Activated CD4-positive, alpha-beta T cell treated with anti-CD3 and anti-CD28 coated beads, Interleukin-2, amount 50 U/mL, for 4 hours (primary cell): ENCODE measurements around the gene CRKL.
A peak's percentile ranks its signal among the peaks of the same experiment; 100 is the strongest.
"Not testable (repeated sequence)": the region's sequence is repeated elsewhere in the genome, so short reads cannot be mapped to it uniquely, and the experiment has no call there.

Source experiments
- DNase-seq, 2 experiments: peaks; one replicate each; pipeline ENCODE4 v3.0.0-alpha.2; 2020

Gene CRKL

GRCh38 chr22:20967697-20968211 is 50.5 kb downstream of the CRKL start:
- DNase-seq = no peak

DNA sequence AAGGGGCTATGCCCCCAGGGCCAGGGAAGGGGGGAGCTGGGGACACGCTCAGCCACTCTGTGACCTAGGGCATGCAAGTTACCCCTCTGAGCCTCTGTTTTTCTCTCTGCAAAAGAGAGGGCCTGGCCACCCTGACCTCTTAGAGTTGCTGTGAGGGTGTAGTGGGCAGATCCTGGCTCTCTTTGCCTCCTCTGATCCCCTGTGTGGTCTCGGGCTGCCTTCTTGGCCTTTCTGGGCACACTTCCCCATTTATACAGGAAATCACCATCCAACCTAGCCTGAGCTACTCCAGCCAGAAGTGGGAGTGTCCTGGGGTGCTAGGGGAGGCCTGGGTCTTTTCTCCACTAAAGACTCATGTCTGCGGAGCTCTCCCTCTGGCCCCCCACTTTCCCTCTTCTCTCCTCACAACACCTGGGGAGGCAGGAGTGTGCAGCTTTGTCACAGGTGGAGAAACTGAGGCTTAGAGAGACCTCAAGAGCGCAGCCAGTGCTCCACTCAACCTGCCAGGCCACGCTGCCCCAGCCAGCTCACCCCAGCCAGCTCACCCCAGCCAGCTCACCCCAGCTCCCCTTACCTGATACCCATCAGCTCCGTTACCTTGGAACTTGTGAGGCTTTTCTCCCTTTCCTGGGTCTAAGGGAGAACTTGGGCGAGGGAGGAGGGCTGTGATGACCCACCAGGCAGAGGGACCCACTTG is 51.2 kb downstream of the CRKL start:
- no peak for DNase-seq

- no peak for DNase-seq
Measured at GRCh38 chr22:20970939-20971657, 53.9 kb downstream of the CRKL start.

DNA sequence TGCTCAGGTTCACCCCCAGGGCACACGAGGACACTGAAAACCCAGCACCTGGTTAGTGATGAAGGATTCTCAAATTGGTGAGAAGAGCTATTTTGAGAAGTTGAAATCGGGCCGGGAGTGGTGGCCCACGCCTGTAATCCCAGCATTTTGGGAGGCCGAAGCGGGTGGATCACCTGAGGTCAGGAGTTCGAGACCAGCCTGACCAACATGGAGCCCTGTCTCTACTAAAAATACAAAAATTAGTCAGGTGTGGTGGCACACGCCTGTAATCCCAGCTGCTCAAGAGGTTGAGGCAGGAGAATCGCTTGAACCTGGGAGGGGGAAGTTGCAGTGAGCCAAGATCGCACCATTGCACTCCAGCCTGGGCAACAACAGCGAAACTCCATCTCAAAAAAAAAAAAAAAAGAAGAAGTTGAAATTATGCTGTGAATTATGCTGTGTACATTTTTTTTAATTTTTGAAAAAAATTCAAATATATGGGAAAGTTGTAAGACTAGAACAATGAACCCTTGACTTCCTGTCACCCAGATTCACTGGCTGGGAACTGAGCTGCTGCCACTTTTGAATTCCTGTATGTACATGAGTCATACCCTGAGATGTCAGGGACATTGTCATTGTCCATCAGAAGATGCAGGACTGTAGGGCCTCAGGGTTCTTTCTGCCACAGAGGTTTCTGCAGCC is 54.9 kb downstream of the CRKL start:
- DNase-seq = not testable (repeated sequence)

GRCh38 chr22:20972933-20973577 is 55.8 kb downstream of the CRKL start:
- DNase-seq = no peak

DNA sequence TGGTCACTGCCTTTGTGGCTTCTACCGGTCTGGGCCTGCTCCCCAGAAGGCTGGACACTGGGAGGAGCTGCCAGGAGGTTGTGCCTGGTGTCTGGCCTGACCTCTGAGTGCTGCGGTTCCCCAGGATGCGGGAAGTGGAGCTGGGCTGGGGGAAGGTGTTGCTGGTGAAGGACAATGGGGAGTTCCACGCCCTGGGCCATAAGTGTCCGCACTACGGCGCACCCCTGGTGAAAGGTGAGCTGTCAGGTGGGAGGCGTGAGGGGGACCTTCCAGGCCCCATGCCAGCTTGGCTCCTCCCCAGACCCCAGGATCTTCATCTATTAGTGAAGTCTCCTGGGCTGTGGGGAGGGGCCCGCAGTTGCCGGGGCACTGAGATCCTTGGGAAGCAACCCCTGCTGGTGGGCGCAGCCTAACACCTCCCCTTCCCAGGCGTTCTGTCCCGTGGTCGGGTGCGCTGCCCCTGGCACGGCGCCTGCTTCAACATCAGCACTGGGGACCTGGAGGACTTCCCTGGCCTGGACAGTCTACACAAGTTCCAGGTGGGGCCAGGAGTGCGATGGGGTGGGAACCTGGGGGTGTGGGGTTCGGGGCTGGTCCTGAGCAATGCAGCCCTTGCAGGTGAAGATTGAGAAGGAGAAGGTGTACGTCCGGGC is 56.6 kb downstream of the CRKL start:
- DNase-seq = no peak

DNA sequence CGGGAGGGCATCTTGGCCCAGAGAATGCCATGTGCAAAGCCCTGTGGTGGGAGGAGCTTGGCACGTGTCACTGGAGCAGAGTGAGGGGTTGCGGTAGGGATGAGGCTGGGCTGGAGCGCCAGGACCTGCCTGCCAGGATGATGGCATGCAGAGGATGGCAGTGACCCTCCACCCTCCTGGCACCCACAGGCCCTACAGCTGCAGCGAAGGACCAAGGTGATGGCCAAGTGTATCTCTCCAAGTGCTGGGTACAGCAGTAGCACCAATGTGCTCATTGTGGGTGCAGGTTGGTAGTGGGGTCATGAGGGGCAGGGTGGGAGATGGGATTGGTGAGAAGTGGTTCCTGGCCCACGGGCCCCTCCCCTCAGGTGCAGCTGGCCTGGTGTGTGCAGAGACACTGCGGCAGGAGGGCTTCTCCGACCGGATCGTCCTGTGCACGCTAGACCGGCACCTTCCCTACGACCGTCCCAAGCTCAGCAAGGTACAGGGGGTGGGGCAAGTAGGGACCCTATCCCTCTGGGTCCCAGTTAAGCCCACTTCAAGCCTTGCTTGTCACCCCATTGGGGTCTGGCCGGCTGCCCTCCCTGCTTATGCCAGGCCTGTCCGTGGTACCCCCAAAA is 57.2 kb downstream of the CRKL start:
- DNase-seq = no peak

DNA sequence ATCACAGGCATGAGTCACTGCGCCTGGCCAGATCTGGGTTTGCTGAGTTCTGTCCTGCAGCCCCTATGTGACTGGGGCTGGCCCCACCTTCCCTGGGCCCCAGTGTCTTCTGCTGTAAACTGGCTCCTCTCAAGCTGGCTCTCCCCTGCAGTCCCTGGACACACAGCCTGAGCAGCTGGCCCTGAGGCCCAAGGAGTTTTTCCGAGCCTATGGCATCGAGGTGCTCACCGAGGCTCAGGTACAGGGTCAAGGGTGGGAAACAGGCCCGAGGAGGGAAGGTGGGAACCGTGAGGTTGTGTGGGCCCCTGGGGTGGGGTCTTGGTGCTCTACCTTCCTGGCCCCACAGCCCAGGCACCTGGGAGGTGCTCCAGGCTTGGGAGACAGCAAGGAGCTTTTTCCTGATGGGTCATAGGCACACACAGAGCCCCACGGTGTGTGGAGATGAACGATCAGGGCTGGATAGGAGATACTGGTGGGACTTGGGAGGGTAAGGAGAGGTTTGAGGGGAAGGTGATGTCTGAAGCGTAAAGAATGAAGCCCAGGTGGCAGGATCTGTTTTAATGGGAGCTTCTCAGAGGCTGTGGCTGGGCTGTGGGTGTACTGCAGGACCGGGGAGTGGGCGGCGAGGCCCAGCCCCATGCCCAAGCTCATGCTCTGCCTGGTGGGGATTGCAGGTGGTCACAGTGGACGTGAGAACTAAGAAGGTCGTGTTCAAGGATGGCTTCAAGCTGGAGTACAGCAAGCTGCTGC is 58.5 kb downstream of the CRKL start:
- no peak for DNase-seq

DNA sequence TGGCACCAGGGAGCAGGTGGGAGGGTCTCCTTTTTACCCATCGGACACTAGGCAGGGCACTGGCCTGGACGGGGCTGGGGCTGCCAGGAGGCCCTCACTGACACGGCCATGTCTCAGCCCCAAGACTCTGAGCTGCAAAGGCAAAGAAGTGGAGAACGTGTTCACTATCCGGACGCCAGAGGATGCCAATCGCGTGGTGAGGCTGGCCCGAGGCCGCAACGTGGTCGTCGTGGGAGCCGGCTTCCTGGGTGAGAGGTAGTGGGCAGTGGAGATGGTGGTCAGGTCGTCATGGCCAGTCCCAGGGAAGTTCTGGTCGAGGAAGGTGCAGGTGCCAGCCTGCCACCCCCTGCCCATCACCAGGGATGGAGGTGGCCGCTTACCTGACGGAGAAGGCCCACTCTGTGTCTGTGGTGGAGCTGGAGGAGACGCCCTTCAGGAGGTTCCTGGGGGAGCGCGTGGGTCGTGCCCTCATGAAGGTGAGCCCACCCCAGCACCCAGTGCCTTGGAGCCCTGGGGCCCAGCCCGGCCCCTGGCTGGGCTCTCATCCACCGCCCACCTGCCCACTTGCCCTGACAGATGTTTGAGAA is 59.2 kb downstream of the CRKL start:
- DNase-seq = no peak

DNA sequence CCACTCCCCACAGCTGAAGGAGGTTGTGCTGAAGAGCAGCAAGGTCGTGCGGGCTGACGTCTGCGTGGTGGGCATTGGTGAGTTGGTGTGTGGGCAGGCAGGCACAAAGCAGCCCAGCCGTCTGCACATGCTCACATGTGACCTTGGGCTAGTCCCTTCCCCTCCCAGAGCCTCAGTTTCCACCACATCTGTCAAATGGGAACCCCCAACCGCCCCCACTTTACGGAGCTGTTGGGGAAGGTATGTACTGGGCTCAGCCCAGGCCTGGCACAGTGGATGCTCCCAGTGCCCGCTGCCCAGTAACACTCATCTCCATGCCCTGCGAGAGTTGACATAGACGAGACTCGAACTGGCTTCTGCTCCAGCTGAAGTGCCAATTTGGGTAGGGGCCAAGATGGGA is 59.8 kb downstream of the CRKL start:
- no peak for DNase-seq

GRCh38 chr22:20977516-20978170 is 60.4 kb downstream of the CRKL start:
- DNase-seq = no peak

- DNase-seq = no peak
Measured at GRCh38 chr22:20978419-20978818, 61.2 kb downstream of the CRKL start.

GRCh38 chr22:20979243-20979809 is 62.1 kb downstream of the CRKL start:
- DNase-seq = peak; percentile 54 to 63

- DNase-seq = no peak
Measured at GRCh38 chr22:20979940-20980453, 62.8 kb downstream of the CRKL start.

DNA sequence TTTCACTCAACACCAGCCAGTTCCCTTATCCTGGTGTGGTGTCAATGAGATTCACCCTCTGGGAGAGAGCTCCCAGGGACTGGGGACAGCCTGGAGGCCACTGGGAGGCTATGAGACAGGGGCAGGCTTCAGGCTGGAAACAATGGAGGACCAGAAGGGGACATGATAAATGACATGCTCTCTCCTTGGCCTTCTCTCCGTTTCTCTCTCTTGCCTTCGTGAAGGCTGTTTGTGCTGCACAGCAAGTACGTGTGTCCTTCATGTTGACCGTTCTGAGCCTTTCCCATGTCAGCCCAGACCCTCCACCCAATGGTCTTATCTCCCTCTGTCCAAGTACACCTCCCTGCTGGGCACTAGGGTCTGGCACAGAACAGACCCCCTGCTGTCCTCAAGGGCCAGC is 63.3 kb downstream of the CRKL start:
- no peak for DNase-seq

DNA sequence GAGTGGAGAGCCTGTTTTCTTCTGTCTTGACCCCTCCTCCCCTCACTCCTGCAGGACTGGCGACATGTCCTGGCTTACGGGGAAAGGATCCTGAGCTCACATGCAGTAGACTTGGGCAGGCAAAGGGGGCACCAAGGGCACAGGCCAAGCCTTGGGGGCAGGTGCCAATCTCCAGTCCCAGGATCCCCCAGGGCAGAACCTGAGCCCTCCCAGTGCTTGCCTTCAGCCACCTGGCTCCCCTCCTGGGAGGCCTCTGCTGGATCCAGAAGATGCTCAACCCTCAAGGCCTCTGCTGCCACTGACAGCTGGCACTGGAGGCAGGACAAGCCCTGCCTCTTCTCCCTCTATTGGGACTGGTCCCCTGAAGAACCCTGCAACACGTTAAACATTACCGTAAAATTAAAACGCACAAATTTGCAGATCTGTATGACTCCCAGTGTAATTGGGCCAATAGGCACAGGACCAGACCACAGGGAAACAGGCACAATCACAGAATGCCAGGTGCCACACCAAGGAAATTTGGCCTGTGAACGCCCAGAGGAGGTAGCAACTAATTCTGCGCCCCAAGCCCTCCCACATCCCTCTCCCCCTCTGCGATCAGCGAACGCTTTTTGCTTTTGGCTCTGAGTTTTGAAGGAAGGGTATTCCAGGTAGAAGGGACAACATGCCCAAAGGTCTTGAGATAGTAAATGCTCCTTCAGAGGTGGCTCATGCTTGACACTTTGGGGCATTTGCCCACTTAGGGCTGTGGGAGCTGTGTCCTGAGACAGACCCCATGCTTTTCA is 63.9 kb downstream of the CRKL start:
- DNase-seq = no peak

GRCh38 chr22:20981787-20982562 is 64.8 kb downstream of the CRKL start, which contains the start of gene LZTR1:
LZTR1 (plus strand) TSS chr22:20982297; CDS start chr22:20982372, 75 bp downstream.
- DNase-seq = peak; percentile 52 to 53

GRCh38 chr22:20982563-20982882 is 65.3 kb downstream of the CRKL start:
- DNase-seq = no peak
